Measurements from ENCODE around the gene MAP3K3.

Gene MAP3K3

GRCh38 chr17:63694950-63695773 lies 72.9 kb downstream of the MAP3K3 start:
- DNase-seq: no peak

- no peak for DNase-seq
These were observed 73.7 kb downstream of the MAP3K3 start for GRCh38 chr17:63695889-63696288.

GRCh38 chr17:63696381-63696961 lies 74.3 kb downstream of the MAP3K3 start:
- DNase-seq: peak in 1 of 2 donors; percentile 17

GRCh38 chr17:63697341-63698286 lies 75.4 kb downstream of the MAP3K3 start:
- peak; percentile 47 to 89 for DNase-seq

- DNase-seq: no peak
These were observed 76.2 kb downstream of the MAP3K3 start for GRCh38 chr17:63698381-63698885.

- DNase-seq: peak; percentile 51 to 93
These were observed 76.8 kb downstream of the MAP3K3 start for GRCh38 chr17:63698886-63699637.

- DNase-seq: peak; percentile 12 to 66
These were observed 77.7 kb downstream of the MAP3K3 start, which contains the start of gene LIMD2 for GRCh38 chr17:63699638-63700527. Gene LIMD2, minus strand, starts transcription at chr17:63700125. Its CDS starts 827 bp downstream, at chr17:63699298.

- no peak for DNase-seq
These were observed 78.6 kb downstream of the MAP3K3 start for GRCh38 chr17:63700528-63701455.

- DNase-seq: no peak
These were observed 79.2 kb downstream of the MAP3K3 start for GRCh38 chr17:63701456-63701820.

GRCh38 chr17:63701868-63702720 lies 79.9 kb downstream of the MAP3K3 start:
- DNase-seq: peak; percentile 30 to 64

- DNase-seq: no peak
These were observed 80.5 kb downstream of the MAP3K3 start for GRCh38 chr17:63702721-63703015.

- DNase-seq: no peak
These were observed 80.8 kb downstream of the MAP3K3 start for GRCh38 chr17:63703029-63703428.

- no peak for DNase-seq
These were observed 81.5 kb downstream of the MAP3K3 start for GRCh38 chr17:63703556-63704258.

GRCh38 chr17:63704259-63704576 lies 82.0 kb downstream of the MAP3K3 start:
- no peak for DNase-seq

- DNase-seq: no peak
These were observed 82.6 kb downstream of the MAP3K3 start for GRCh38 chr17:63704836-63705235.

GRCh38 chr17:63705657-63706056 lies 83.4 kb downstream of the MAP3K3 start:
- no peak for DNase-seq

- DNase-seq: no peak
These were observed 84.3 kb downstream of the MAP3K3 start for GRCh38 chr17:63706336-63707082.

GRCh38 chr17:63707151-63707550 lies 84.9 kb downstream of the MAP3K3 start:
- no peak for DNase-seq
